Measurements from ENCODE around the gene MYOM1.

Gene MYOM1

GRCh38 chr18:3186678-3187658 lies 32.8 kb downstream of the MYOM1 start:
- no peak for DNase-seq (ENCODE audit: low spot score)

GRCh38 chr18:3184275-3184963 lies 35.3 kb downstream of the MYOM1 start:
- DNase-seq (ENCODE audit: low spot score) = no peak

GRCh38 chr18:3183103-3183717 lies 36.6 kb downstream of the MYOM1 start:
- no peak for DNase-seq (ENCODE audit: low spot score)

GRCh38 chr18:3180325-3180724 lies 39.4 kb downstream of the MYOM1 start:
- peak; percentile 17 for DNase-seq (ENCODE audit: low spot score)

GRCh38 chr18:3179430-3180089 lies 40.2 kb downstream of the MYOM1 start:
- no peak for DNase-seq (ENCODE audit: low spot score)

GRCh38 chr18:3177902-3178687 lies 41.7 kb downstream of the MYOM1 start:
- DNase-seq (ENCODE audit: low spot score) = no peak

- no peak for DNase-seq (ENCODE audit: low spot score)
Observed at GRCh38 chr18:3175195-3175758, 44.5 kb downstream of the MYOM1 start.

- DNase-seq (ENCODE audit: low spot score) = no peak
Observed at GRCh38 chr18:3172097-3172496, 47.7 kb downstream of the MYOM1 start.

GRCh38 chr18:3171631-3172030 lies 48.1 kb downstream of the MYOM1 start:
- DNase-seq (ENCODE audit: low spot score) = no peak

GRCh38 chr18:3170441-3171161 lies 49.2 kb downstream of the MYOM1 start:
- DNase-seq (ENCODE audit: low spot score) = no peak

GRCh38 chr18:3164381-3164780 lies 55.4 kb downstream of the MYOM1 start:
- no peak for DNase-seq (ENCODE audit: low spot score)

- DNase-seq (ENCODE audit: low spot score) = no peak
Observed at GRCh38 chr18:3163968-3164367, 55.8 kb downstream of the MYOM1 start.

GRCh38 chr18:3162181-3162580 lies 57.6 kb downstream of the MYOM1 start:
- no peak for DNase-seq (ENCODE audit: low spot score)

- no peak for DNase-seq (ENCODE audit: low spot score)
Observed at GRCh38 chr18:3159830-3160229, 59.9 kb downstream of the MYOM1 start.

- DNase-seq (ENCODE audit: low spot score) = no peak
Observed at GRCh38 chr18:3157606-3158005, 62.2 kb downstream of the MYOM1 start.

- DNase-seq (ENCODE audit: low spot score) = no peak
Observed at GRCh38 chr18:3157086-3157485, 62.7 kb downstream of the MYOM1 start.

- DNase-seq (ENCODE audit: low spot score) = no peak
Observed at GRCh38 chr18:3156325-3156640, 63.5 kb downstream of the MYOM1 start.

- DNase-seq (ENCODE audit: low spot score) = no peak
Observed at GRCh38 chr18:3154214-3154613, 65.6 kb downstream of the MYOM1 start.

- no peak for DNase-seq (ENCODE audit: low spot score)
Observed at GRCh38 chr18:3153107-3153704, 66.6 kb downstream of the MYOM1 start.

- no peak for DNase-seq (ENCODE audit: low spot score)
Observed at GRCh38 chr18:3152294-3152693, 67.5 kb downstream of the MYOM1 start.
